GM18508 (cell line): ENCODE results near the gene BACH1.
A peak's percentile ranks its signal among the peaks of the same experiment; 100 is the strongest.

ENCODE experiments used
- ATAC-seq: cut with Tn5 transposase; IDR thresholded peaks from one replicate; pipeline ENCODE4 v1.9.1; 2021; ENCODE audit warnings: moderate number of reproducible peaks; ENCODE audit not compliant: insufficient read depth, unreplicated experiment

Gene BACH1

DNA sequence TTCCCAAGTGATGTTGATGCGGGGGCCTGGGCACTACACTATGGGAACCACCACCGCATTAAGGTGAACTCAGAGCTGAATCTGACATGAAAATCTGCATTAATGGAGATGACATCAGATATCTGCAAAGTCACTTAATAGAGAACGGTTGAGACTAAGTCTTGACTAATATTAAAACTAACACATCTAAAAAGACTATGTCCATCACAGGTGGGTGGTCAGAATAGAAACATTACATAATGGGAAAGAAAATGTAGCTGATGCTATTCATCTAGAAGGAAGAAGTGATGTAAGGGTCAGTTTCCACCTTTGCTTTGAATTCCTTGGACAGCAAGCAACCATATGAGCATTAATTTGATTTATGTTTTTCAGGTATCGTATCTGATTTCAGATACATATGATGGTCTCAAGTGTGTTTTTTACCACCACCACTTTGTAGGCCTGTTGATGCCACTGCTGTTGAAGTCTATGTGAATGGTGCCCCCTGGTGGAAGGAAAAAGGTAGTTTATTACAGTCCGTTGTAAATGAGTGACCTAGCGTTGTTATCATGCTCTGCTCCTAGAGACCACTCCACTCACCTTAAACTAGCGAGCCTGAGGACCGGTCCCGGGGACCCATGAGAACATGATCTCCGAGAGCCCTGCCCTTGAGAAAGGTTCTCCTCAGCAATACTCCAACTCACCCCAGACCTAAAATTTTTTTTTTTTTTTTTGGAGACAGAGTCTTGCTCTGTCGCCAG, 73.5 kb downstream of the BACH1 start:
- no peak for ATAC-seq

DNA sequence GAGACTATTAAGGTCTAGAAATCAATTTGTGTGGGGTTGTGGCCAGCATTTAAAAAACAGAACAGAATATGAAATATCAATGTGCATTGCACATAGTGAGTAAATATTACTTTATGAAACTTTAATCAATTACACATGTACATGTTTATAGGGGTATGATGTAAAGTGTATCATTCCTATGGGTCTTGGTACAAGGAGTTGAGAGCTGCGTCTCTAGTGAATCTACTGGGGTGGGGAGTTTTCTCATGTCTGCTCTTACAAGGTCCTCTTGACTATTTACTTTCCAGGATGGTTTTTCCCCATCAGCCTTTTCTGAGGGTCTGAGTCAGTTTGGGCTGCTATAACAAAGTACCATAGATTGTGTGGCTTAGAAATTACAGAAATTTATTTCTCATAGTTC, 75.8 kb downstream of the BACH1 start:
- no peak for ATAC-seq

- peak; percentile 66 for ATAC-seq
Measured at GRCh38 chr21:29376556-29376955, 77.8 kb downstream of the BACH1 start.

GRCh38 chr21:29377266-29377665, 78.5 kb downstream of the BACH1 start:
- no peak for ATAC-seq

DNA sequence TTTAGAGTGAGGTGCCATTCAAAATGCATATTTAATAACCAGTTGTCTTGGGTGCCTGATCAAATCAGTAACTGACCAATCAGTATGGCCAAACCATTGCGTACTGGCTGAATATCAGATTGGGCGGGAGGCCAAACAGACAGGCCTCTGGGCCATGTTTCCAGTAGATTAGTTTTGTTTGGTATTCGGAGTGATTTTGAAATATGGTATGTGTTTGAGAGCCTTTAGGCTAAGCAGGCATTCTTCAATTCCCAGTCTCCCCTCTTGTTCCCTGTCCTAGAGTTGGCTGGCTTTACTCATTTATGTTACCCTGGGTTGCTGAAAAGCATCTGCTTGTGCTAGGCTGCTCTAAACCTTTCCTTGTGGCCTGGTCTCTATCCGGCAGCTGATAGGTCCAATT, 80.1 kb downstream of the BACH1 start:
- no peak for ATAC-seq

GRCh38 chr21:29379517-29380054, 80.9 kb downstream of the BACH1 start:
- ATAC-seq: no peak

DNA sequence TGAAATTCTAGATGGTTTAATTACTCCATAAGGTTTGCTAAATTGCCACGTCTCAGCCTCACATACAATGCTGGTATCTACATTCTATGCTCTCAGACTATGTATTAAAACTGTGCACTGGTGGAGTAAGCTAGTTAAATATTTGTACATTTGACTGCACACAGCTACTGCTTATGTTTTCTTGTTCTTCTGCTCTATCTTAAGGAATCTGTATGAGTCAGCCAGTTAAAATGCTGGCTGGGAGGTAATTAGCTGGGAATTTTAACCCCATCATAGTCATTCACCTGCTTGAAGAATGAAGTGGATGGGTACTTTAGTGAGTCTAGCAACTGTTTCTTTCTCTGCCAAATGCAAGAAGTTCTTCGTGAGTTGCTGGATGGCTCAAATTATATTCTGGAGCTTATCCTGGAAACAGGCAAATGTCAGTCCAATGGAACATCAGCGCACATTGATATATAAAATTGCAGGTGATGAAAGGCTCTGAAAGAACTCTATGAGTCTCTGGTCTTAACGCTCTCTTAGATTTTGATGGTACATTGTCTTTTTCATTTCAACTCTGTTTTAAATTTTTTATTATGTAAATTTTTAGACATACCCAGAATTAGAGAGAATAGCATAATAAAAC, 83.4 kb downstream of the BACH1 start:
- no peak for ATAC-seq

DNA sequence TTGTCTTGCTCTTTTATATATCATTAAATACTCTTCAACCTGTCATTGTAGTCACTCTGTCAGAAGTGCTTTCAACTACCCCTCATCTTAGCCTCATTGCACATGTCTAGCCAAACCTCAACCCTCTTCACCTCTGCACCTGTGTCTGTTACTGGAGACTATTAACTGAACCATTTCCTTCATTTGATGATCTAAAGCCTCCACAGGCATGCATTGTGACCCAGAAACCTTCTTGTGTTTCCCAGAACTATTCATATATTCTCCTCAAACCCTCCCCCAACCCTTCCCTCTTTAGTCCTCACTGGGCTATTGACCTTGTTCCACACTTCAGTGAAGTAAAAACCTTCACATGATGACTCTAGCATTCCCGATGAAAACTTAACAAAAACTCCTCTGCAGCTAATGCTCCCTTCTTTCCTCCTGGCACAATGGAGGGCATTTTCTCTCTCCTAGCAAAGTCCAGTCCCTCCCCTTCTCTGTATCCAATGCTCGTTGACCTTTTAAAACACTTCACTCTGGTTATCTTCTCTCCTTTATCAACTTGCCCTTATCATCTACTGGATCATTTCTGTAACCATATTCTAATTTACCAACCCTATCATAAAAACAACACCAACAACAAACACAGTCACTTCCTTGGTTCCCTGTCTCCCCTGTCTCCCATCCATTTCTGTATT, 86.1 kb downstream of the BACH1 start:
- no peak for ATAC-seq

DNA sequence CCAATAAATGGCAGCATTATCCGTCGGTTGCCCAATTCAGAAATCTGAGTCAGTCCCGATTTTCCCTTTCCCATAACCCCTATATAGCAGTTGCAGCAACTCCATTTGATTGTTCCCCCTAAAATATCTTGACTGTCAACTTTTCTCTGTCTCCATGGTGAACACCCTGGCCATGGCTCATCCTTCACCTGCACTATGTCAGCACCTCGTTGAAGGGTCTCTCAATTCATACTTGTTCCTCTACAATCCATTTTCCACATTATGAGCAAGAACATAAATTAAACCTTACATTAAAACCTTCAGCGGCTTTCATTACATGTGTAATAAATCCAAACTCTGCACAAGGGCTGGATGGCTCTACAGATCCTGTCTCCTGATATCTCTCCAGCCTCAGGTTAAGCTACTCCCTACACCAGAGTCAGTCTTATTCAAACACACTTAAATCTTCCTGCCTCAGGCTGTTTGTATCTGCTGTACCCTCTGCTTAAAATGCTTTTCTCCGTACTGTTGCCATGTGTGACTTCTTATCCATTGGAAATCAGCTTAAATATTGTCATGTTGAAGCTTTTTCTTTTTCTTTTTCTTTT, 87.3 kb downstream of the BACH1 start:
- no peak for ATAC-seq

- no peak for ATAC-seq
Measured at GRCh38 chr21:29386803-29387202, 88.1 kb downstream of the BACH1 start.

- ATAC-seq: no peak
Measured at GRCh38 chr21:29387598-29387997, 88.9 kb downstream of the BACH1 start.

- no peak for ATAC-seq
Measured at GRCh38 chr21:29389136-29389535, 90.4 kb downstream of the BACH1 start.

- no peak for ATAC-seq
Measured at GRCh38 chr21:29390778-29391177, 92.1 kb downstream of the BACH1 start.

- ATAC-seq: no peak
Measured at GRCh38 chr21:29394051-29394450, 95.3 kb downstream of the BACH1 start.
